SHP77 treated with DMSO at 0.1 percent for 48 hours (cell line): ENCODE measurements around the gene HCRTR1.
A peak's percentile ranks its signal among the peaks of the same experiment; 100 is the strongest.
"Not testable (repeated sequence)": the region's sequence is repeated elsewhere in the genome, so short reads cannot be mapped to it uniquely, and the experiment has no call there.

Source experiments
- DNase-seq: peaks from one replicate; lab custom pipeline; 2025; lab: John Stamatoyannopoulos, UW

The HCRTR1 gene

DNA sequence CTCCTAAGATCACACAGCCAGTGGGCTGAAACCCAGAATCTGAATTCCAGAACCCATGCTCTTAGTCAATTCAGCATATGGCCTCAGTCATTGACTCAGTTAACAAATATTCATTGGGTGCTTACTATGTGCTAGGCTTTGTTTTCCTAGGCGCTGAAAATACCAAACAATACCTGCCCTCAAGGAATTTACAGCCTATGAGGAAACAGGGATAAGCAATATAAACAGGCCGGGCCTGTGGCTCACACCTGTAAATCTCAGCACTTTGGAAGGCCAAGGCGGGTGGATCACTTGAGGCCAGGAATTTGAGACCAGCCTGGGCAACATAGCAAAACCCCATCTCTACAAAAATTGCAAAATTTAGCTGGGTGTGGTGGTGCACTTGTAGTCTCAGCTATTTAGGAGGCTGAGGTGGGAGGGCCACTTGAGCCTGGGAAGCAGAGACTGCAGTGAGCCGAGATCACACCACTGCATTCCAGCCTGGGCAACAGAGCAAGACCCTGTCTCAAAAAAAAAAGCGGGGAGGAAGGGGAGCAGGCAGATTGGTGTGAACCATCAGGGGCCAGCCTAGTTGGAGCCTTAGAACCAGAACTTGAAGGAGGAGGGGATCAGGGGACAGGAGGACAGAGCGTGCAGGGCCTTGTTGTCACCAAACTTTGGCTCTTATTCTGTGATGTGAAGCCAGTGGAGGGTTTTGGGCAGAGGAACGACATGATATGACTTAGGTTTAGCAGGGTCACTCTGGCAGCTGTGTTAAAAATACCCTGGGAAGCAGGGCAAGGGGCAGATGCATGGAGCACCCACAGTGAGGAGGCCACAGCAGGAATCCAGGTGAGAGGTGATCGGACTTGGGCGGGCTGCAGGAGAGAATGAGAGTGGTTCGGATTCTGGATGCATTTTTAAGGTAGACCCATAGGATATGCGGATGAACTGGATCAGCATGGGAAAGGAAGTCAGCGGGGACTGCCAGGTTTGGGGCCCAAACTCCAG is 35.4 kb upstream of the HCRTR1 start:
- no peak for DNase-seq

DNA sequence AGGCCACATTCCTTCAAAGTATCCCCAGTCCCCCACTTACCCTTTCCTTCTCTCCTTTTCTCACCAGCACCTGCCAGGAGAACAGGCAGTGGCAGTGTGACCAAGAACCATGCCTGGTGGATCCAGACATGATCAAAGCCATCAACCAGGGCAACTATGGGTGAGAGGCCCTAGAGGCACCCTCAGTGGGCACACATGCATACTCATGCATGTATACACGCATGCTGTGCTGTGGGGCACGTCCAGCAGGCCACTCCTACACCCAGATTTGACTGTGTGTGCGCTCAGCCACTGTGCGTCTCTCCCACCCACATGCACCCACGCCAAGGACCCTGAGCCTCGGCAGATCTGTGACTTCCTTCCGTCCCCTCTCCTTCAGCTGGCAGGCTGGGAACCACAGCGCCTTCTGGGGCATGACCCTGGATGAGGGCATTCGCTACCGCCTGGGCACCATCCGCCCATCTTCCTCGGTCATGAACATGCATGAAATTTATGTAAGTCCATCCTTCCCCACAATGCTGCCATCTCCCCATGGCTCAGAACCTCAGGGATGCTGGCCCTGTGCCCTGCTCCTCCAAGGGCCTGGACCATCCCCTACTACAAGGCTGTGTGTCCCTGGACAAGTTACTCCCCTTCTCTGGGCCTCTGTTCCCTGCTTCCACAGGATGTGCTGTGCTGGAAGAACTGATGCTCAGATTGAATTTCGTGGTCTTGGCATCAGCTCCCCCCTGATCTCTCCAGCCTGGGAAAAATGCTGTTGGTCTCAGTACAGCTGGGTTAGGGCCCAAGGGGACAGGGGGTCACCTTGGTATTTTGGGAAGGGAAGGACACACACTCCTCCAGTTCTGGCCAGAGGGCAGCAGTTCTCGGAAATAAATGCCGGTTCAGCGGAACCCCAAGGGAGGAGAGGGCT is 34.2 kb upstream of the HCRTR1 start:
- no peak for DNase-seq

DNA sequence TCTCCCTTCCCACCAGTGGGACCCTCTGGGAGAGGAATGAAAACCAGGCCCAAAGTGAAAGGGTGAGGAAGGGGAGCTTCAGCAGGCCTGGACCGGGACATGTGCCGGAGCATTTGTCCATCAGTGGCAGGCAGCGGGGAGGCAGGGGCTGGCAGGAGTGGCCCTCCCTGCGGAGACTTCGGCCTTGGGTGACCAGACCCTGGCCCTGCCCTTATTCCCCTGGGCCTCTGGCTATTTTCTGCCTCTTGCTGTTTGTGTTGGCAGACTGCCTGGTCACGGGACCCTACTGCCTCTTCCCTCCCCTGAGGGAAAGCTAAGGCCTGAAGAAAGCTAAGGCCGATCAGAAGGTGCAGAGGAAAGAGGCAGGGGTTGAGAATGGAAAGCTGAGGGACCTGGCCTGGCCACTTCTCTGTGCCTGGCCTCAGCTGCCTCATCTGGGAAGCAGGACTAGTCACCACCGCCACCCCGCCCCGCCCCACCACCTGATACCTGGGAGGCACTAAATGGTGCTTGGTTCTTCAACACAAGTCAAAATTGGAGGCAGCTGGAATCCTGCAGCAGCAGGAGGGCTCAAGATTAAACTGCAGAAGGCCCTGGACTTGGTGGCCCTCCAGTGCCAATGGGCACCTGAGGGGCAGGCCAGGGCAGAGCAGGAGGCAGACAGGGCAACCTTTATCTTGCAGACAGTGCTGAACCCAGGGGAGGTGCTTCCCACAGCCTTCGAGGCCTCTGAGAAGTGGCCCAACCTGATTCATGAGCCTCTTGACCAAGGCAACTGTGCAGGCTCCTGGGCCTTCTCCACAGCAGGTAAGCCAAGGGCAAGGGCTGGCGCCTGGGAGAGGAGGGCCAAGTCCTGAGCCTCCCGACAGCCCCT is 33.3 kb upstream of the HCRTR1 start:
- DNase-seq: peak; percentile 42

DNA sequence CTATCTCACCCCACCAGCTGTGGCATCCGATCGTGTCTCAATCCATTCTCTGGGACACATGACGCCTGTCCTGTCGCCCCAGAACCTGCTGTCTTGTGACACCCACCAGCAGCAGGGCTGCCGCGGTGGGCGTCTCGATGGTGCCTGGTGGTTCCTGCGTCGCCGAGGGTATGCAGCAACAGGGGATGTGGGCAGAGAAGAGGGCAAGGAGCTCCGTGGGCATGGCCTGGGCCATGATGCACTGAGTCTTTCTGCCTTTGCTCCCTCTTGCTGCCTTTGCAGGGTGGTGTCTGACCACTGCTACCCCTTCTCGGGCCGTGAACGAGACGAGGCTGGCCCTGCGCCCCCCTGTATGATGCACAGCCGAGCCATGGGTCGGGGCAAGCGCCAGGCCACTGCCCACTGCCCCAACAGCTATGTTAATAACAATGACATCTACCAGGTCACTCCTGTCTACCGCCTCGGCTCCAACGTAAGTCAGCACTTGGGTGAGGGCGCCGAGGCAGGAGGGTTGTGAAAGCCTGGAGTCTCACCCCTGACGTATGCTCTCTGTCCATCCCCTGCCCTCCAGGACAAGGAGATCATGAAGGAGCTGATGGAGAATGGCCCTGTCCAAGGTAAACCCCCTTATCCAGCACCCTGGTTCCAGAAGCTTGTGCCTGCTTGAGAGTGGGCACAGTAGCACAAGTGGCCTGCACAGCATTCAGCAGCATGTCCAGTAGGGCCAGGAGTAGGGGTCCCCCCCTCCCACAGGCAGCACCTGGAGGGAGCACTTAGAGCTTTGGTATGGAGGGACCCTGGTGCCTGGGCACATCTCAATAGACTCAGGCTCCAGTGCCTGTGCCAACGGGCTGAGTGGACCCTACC is 32.4 kb upstream of the HCRTR1 start:
- no peak for DNase-seq

DNA sequence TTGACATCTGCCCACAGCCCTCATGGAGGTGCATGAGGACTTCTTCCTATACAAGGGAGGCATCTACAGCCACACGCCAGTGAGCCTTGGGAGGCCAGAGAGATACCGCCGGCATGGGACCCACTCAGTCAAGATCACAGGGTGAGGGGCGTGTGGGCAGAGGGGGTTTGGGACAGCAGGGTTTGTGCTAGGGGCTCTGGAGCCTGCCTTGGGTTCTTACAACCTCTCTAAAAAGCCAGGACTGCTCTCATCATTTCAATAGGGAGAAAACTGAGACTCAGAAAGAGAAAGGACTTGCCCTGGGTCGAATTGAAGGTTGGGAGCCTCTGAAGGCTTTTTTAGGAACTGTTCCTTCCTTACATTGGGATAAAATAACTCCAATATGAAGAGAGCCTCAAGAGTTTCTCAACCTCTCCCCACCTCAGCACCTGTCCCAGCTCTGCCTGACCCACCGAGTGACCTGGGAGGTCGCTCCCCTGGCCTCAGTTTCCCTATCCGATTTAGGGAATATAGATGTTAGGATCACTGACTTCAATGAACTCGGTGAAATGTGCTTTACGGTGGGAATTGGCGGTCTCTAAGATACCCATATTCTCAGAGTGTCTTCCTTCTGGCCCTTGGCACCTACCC is 31.6 kb upstream of the HCRTR1 start:
- no peak for DNase-seq

DNA sequence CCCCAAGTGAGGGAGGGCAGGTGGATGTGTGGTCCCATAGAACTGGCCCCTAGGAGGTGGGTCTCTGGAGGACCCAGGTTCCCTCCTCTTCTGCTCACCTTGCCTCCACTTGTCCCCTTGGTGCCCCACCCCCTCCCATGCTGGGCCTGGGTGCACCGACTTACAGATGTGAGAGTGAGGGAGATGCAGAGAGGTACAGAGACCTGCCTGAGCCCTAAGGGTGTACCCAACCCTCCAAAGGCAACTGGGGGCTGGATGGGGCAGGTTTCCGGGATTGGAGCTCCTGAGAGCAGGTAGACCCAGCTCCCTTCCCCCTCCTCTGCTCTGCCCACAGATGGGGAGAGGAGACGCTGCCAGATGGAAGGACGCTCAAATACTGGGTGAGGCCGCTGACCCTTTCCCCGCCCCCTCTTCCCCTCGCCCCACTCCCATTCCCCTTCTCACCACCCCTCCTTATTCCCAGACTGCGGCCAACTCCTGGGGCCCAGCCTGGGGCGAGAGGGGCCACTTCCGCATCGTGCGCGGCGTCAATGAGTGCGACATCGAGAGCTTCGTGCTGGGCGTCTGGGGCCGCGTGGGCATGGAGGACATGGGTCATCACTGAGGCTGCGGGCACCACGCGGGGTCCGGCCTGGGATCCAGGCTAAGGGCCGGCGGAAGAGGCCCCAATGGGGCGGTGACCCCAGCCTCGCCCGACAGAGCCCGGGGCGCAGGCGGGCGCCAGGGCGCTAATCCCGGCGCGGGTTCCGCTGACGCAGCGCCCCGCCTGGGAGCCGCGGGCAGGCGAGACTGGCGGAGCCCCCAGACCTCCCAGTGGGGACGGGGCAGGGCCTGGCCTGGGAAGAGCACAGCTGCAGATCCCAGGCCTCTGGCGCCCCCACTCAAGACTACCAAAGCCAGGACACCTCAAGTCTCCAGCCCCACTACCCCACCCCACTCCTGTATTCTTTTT is 30.8 kb upstream of the HCRTR1 start:
- DNase-seq: no peak

DNA sequence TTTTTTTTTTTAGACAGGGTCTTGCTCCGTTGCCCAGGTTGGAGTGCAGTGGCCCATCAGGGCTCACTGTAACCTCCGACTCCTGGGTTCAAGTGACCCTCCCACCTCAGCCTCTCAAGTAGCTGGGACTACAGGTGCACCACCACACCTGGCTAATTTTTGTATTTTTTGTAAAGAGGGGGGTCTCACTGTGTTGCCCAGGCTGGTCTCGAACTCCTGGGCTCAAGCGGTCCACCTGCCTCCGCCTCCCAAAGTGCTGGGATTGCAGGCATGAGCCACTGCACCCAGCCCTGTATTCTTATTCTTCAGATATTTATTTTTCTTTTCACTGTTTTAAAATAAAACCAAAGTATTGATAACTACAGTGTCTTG is 30.2 kb upstream of the HCRTR1 start:
- not testable (repeated sequence) for DNase-seq

DNA sequence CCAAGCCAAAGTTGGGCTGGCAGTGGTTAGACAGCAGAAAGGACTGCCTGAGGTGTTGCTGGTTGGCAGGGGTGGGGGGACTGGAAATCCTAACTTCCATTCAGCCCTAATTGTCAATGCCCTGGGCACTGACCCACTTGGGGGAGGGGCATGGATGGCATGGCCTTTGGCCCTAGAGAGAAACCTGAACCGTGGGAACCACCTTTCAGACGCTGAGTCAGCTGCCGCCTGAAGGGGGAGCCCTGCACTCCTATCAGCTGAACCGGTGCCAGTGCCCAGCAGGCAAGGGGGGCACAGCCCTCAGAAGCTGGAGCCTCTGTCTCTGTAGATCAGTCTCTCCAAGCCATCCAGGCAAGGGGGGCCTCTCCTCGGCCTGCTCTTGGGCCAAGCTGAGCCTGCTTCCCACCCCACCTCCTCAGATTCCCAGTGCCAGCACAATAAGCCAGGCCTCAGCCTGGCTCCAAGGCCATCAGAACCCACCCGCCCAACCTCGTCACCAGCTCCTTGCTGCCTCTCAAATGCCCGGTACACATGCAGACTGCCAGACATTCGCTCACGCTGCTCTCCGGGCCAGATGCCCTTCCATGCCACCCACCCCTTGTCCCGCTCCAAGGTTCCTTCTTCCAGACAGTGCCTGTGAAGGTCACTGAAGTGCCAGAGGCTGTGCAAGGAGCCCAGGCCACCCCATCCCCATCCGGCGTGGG is 29.6 kb upstream of the HCRTR1 start:
- DNase-seq: peak; percentile 14

DNA sequence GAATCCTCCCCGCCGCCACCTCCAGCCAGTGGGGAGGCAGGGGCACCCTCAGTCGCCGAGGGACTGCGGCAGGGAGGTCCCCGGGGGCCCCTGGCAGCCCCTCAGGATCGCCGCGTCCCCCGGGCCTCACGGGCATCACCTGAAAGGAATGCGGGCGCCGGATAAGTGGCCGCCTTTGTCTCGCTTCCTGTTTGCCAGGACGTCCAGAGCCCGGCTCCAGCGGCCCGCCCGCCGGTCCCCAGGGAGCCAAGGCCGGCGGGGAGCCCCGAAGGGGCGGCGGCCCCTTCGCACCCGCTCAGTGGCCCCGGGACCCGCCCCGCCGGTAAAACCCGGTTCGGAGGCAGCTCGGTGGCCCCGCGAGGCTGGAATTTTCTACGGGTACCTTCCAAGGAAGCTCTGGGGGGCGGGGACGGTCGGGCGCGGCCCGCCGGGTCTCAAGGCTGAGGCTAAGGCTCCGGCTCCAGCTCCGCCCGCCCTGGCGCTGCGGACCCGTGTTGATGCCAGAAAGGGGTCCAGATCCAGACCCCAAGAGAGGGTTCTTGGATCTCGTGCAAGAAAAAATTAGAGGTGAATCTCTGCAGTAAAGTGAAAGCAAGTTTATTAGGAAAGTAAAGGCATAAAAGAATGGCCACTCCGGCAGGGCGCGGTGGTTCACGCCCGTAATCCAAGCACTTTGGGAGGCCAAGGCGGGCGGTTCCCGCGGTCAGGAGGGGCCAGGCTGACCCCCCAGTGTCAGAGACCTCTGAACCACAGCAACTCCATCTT is 28.6 kb upstream of the HCRTR1 start:
- DNase-seq: no peak

DNA sequence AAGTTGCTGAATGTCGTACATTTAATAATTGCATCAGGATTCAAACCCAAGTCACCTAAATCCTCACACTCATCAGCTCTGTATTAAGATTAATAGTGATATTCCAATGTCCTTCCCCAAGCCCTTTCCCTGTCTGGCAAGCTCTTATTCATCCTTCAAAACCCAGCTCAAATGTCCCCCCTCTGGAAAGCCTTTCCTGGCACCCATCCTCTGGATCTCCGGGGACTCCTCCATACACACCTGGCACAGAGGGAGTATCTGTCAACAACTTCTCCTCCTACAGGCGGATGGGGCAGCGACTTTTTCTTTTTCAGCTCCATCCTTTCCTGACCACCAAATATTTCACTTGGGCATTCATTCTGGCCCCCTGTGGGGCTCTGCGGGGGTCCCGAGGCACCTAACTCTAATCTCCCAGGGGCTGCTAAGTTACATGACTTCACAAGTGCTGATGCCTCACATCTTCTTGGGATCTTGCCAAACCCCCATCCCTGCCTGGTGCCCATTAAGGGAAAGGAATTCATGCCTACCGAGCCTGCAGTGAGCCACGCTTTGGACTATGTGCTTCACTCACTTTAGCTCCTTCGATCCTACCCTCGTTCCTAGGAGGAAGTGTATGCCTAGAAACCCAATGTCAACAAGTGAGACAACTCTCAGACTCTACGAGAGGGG is 25.9 kb upstream of the HCRTR1 start:
- no peak for DNase-seq

DNA sequence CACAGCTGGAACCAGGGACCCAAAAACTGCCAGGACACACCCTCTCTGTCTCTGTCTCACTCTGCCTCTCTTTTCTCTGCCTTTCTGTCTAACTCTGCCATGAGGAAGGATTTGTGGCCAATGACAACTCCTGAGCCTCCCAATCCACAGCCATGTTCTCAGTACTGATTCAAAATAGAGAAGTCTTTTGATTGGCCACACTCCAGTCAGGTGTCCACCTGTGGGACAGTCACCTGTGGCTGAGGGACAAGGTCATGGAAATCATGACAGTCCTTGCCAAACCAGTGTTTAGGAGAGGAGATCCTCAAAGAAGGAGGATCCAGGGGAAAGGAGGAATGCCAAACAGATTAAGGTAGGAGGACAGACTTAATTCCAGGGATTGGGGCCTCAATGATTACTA is 25.4 kb upstream of the HCRTR1 start:
- DNase-seq: no peak

DNA sequence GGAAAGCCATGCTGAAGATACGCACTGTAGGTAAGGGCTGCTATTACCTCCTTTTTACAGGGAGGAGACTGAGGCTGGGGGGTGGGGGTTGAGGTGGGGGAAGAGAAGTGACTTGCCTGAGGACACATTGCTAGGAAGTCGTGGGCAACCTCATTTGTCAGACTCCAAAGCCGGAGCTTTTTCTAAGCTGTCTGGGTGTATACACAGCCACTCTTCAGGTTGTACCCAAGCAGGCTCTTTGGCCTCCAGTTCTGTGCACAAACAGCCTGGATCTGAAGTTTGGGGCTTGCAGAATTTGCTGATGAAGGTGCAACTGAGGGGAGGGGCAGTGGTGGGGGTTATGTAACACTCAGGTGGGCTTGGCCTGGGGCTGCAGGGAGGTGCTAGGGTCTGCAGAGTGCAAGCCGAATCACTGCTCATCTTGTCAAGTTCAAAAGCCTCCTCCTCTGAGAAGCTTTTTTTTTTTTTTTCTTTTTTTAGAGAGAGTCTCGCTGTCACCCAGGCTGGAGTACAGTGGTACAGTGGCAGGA is 24.3 kb upstream of the HCRTR1 start:
- DNase-seq: no peak

DNA sequence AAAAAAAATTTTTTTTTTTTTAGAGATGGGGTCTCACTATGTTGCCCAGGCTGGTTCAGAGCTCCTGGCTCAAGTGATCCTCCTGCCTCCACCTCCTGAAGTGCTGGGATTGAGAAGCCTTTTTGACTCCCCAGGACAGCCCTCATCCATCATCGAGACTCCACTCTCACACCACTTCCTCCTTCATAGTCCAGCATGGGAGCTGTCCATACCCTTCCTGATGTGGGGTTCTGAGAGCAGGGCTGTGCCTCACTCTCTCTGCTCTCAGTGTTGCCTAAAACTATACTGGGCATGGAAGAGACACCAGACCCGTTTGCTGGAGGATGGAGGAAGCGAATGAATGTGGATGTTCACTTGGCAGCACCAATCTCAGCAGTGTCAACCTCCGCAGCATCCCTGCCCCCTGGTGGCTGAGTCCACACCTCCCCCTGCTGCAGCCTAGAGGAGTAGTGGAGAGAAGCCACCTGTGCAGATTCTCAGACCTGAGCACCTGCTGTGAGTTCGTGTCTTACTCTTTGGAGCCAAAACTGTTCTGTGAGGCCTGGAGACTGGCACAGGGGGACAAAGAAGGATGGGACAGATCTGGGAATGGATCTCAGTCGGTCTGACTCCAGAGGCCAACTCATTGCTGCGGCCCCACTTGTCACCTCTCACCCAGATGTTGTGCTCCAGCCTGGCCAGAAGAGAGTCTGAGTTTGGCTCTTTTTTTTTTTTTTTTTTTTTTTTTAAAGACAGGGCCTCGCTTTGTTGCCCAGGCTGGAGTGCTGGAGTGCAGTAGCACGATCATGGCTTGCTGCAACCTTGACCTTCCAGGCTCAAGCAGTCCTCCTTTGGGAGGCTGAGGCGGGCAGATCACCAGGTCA is 23.5 kb upstream of the HCRTR1 start:
- DNase-seq: peak; percentile 67

DNA sequence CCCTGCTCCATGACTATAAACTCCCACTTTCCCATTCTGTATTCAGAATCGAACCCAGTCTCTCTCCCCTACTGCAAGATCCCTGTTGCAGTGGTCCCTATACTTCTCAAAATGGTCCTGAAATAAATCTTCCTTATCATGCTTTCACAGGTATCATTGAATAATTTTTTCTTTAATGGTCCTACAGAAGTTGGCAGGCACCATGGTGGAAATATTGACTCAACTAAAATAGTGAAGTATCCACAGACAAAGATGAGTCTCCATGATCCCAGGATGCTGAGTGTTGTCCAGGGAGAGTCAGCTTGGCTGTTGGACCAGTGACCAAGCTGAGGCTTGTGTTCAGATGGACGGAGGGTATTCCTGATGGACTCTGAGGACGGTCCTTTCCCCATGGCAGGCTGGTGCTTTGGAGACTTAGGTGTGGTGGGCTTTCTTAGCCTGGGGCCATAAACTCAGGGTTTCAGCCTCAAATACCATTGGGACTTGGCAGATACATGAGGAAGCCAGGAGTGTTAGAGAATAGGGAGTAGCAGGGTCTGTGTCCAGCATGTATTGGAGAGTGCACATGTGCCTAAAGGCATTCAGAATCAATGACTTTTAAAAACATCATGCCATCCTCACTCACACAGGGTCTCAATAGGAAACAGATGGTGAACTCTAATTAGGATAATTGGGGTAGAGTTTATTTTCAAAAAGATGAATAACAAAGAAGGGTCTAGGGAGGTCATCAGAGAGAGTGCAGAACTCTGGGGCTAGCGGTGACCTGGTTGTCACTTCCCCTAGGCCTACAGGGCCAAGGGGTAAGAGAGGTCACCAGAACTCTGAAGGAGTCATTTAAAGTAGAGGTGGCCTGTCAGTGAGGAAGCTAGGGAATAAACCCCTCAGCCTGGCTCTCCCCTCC is 21.4 kb upstream of the HCRTR1 start:
- DNase-seq: no peak

DNA sequence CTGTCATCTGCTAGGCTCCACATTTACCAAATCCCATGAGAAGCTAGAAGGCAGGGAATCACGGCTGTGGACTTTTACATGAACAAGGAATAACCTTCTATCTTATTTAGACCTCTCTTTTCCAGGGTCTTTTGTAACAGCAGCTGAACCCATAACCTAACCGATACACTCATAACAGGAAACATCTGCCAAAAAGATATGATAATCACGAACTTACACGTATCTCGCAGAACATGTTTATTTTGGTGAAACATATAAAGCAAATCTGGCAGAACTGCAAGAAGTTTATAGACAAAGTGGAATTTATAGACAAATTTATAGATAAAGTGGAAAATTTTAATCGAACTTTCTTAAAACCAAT is 20.8 kb upstream of the HCRTR1 start:
- no peak for DNase-seq
